ENCODE results near the gene SLC2A3. TPM values are rescaled to one million over a fixed set of nuclear protein-coding genes. Genes with fewer than 3 reads are reported as not detected.
"Not testable (repeated sequence)": the region's sequence is repeated elsewhere in the genome, so short reads cannot be mapped to it uniquely, and the experiment has no call there.

The SLC2A3 gene
- total and polyA plus RNA-seq, 9 of the 15 experiments (the other 6 are each of a cell fraction or from before 2014, with no cell fraction given) = 67.3 to 491 (median 104) TPM

DNA sequence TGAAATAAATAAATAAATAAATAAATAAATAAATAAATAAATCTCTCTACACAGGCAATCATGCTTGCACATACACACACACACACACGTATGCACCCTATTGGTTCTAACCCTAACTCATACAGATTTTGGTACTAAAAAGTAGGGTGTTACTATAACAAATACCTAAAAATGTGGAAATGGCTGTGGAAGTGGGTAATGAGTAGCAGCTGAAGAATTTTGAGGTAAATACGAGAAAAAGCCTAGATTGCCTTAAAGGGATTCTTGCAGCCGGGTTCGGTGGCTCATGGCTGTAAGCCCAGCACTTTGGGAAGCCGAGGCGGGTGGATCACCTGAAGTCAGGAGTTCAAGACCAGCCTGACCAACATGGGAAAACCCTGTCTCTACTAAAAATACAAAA is 15.7 kb upstream of the SLC2A3 start (continued):
- TF ChIP-seq, protein P1, sequence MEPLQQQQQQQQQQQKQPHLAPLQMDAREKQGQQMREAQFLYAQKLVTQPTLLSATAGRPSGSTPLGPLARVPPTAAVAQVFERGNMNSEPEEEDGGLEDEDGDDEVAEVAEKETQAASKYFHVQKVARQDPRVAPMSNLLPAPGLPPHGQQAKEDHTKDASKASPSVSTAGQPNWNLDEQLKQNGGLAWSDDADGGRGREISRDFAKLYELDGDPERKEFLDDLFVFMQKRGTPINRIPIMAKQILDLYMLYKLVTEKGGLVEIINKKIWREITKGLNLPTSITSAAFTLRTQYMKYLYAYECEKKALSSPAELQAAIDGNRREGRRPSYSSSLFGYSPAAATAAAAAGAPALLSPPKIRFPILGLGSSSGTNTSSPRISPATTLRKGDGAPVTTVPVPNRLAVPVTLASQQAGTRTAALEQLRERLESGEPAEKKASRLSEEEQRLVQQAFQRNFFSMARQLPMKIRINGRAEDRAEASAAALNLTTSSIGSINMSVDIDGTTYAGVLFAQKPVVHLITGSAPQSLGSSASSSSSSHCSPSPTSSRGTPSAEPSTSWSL (CRISPR knock-in tag; IDR thresholded peaks at IDR 0.05; ENCODE audit: borderline replicate concordance) = no peak
- TF ChIP-seq ZNF24 (IDR thresholded peaks at IDR 0.05) (no peak), NR2C1 (IDR thresholded peaks at IDR 0.05) (no peak), NR2C1 (tag; IDR thresholded peaks at IDR 0.05) (no peak), ZNF134 (CRISPR knock-in tag; conservative IDR thresholded peaks at IDR 0.05) (no peak), MEIS2 (IDR thresholded peaks at IDR 0.05; ENCODE audit: partially characterized antibody) (no peak)

DNA sequence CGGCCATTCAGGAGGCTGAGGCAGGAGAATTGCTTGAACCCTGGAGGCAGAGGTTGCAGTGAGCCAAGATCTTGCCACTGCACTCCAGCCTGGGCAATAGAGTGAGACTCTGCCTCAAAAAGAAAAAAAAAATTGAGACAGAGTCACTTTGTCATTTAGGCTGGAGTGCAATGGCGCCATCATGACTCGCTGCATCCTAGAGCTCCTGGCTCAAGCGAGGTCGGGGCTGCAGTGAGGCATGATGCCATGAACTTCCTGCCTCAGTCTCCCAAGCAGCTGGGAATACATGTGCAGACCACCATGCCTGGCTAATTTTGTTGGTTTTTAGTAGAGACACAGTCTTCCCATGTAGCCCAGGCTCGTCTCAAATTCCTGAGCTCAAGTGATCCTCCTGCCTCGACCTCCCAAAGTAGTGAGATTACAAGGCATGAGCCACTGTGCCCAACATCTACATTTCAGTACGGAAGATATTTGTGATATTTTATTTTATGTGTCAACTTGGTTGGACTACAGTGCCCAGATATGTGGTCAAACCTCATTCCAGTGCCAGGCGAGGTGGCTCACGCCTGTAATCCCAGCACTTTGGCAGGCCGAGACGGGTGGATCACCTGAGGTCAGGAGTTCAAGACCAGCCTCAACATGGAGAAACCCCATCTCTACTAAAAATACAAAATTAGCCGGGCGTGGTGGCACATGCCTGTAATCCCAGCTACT is 14.4 kb upstream of the SLC2A3 start:
- TF ChIP-seq, protein P2, sequence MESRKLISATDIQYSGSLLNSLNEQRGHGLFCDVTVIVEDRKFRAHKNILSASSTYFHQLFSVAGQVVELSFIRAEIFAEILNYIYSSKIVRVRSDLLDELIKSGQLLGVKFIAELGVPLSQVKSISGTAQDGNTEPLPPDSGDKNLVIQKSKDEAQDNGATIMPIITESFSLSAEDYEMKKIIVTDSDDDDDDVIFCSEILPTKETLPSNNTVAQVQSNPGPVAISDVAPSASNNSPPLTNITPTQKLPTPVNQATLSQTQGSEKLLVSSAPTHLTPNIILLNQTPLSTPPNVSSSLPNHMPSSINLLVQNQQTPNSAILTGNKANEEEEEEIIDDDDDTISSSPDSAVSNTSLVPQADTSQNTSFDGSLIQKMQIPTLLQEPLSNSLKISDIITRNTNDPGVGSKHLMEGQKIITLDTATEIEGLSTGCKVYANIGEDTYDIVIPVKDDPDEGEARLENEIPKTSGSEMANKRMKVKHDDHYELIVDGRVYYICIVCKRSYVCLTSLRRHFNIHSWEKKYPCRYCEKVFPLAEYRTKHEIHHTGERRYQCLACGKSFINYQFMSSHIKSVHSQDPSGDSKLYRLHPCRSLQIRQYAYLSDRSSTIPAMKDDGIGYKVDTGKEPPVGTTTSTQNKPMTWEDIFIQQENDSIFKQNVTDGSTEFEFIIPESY (CRISPR knock-in tag; IDR thresholded peaks at IDR 0.05) = peak; percentile 91
- H3K79me2 ChIP-seq (ENCODE audit: control insufficient read depth, insufficient read depth, low read length); H3K36me3 ChIP-seq (ENCODE audit: control insufficient read depth, insufficient read depth, low read length); H2AFZ ChIP-seq (ENCODE audit: low read depth, low read length); H4K20me1 ChIP-seq (replicated peaks; ENCODE audit: control insufficient read depth, insufficient read depth, low read length); ATAC-seq; CTCF ChIA-PET (ENCODE audit: low intra/inter-chr PET ratio); BruUV-seq (replicated peaks); H3K9me1 ChIP-seq (ENCODE audit: control insufficient read depth, insufficient read depth, low read length); intact Hi-C loops (cut with micrococcal nuclease); H3K9me3 ChIP-seq (replicated peaks; ENCODE audit: control insufficient read depth, insufficient read depth, low read depth, low read length); FAIRE-seq; H3K4me2 ChIP-seq (ENCODE audit: insufficient read depth, low read length); DNase-seq (ENCODE audit: extremely low read depth in 1 of 4, low spot score in 3 of 4); H3K27me3 ChIP-seq (ENCODE audit: control insufficient read depth in 2 of 2, insufficient read depth in 2 of 2, low read length in 2 of 2); H3K4me3 ChIP-seq; H3K27ac ChIP-seq (ENCODE audit: extremely low read depth, low read depth, low read length); H3K9ac ChIP-seq (ENCODE audit: insufficient read depth in 1 of 2, low read depth in 2 of 2, low read length in 2 of 2); in situ Hi-C loops (cut with MboI): not testable (repeated sequence)
- POLR2A ChIA-PET = interaction anchor here (1.0 kb wide), 1 partner anchor 8 kb away, joined by 3 read pairs; no protein-coding TSS in a partner anchor
- peaks cover 6 to 13% of the 10 kb centered on the region in 2 experiments; a peak in 3 of 5 replicates for H3K4me1 ChIP-seq (replicated peaks in 1 of 2; ENCODE audit: control insufficient read depth in 2 of 2, insufficient read depth in 2 of 2, low read length in 2 of 2)
- WGBS (ENCODE audit: insufficient coverage, low coverage, missing lambda C conversion rate) = 72% methylated on average over 11 of the region's 14 CpGs

Measured in K562 (cell line).